HepG2 (cell line): ENCODE results near the gene VWCE. TPM values are rescaled to one million over a fixed set of nuclear protein-coding genes. Genes with fewer than 3 reads are reported as not detected.

Experiments
- MTF1 ChIP-seq: sonication (generic); formaldehyde crosslinking; IDR thresholded peaks from 2 replicates; pipeline ENCODE4 v1.5.0; 2020; ENCODE audit warnings: missing genetic modification reagents
- PCBP1 ChIP-seq: fragments of 200-400 bp; formaldehyde crosslinking; IDR thresholded peaks from 2 replicates; pipeline ENCODE4 v1.6.1; 2017; ENCODE audit warnings: mild to moderate bottlenecking, low read depth, low read length, borderline replicate concordance
- RORA ChIP-seq: sonication (generic); formaldehyde crosslinking; IDR thresholded peaks from 2 replicates; pipeline ENCODE4 v1.5.0; 2020; ENCODE audit warnings: mild to moderate bottlenecking, missing genetic modification reagents, moderate library complexity
- ZNF326 ChIP-seq: sonication (generic); formaldehyde crosslinking; IDR thresholded peaks from 2 replicates; pipeline ENCODE4 v1.4.0; 2020; ENCODE audit warnings: missing genetic modification reagents, borderline replicate concordance
- polyA plus RNA-seq, 8 experiments: library from polyadenylated mRNA; depleted of rRNA in 3 of 8; stranded (reverse) in 7 of 8; unstranded in 1 of 8; fragments of >200 nt; fragmentation: Illumina TruSeq in 4 of 8; extraction: Trizol in 4 of 8; gene quantifications; 2 replicates each; pipeline versions ENCODE4 v1.2.1 to v1.2.3, GENCODE V29; 2011 to 2016; ENCODE audit warnings: low read depth in 4 of 8, missing spikeins in 1 of 8, mixed read lengths in 1 of 8; ENCODE audit not compliant: insufficient read depth in 1 of 8
- total RNA-seq, 5 experiments: library from RNA; depleted of rRNA; stranded (reverse); fragments of >200 nt; fragmentation: Illumina TruSeq; extraction: Trizol; gene quantifications; 2 replicates each; pipeline ENCODE4 v1.2.3, GENCODE V29; 2016; ENCODE audit warnings: low read depth in 1 of 5
- TF ChIP-seq, protein P1 (sequence below): sonication (generic); formaldehyde crosslinking; IDR thresholded peaks from 2 replicates; pipeline ENCODE4 v1.5.0; 2020; ENCODE audit warnings: mild to moderate bottlenecking, missing genetic modification reagents
- TF ChIP-seq, protein P2 (sequence below): sonication (generic); formaldehyde crosslinking; IDR thresholded peaks from 2 replicates; pipeline ENCODE4 v1.5.1; 2020; ENCODE audit warnings: missing genetic modification reagents, mild to moderate bottlenecking, borderline replicate concordance
- TF ChIP-seq, protein P3 (sequence below): sonication (generic); formaldehyde crosslinking; conservative IDR thresholded peaks from 2 replicates; pipeline ENCODE4 v1.4.0; 2020; ENCODE audit warnings: mild to moderate bottlenecking, missing genetic modification reagents, moderate library complexity
- TF ChIP-seq, protein P4 (sequence below): sonication (generic); formaldehyde crosslinking; IDR thresholded peaks from 2 replicates; pipeline ENCODE4 v1.8.1; 2023; ENCODE audit warnings: missing genetic modification reagents, inconsistent platforms, borderline replicate concordance
- TF ChIP-seq, protein P5 (sequence below): IDR thresholded peaks from 2 replicates; pipeline ENCODE4 v1.6.1; 2016
- TF ChIP-seq, protein P6 (sequence below), 2 experiments: sonication (generic) in 1 of 2; formaldehyde crosslinking in 1 of 2; IDR thresholded peaks; 2 replicates each; pipeline versions ENCODE4 v1.4.0 to v1.6.1; 2018 to 2020; ENCODE audit warnings: missing genetic modification reagents in 2 of 2, borderline replicate concordance in 1 of 2, low read depth in 1 of 2, mild to moderate bottlenecking in 1 of 2, missing biosample characterization in 1 of 2

The VWCE gene
- total and polyA plus RNA-seq, 2 of the 13 experiments (the other 11 are each of a cell fraction or from before 2014, with no cell fraction given) = 27.6 to 58.3 TPM

DNA sequence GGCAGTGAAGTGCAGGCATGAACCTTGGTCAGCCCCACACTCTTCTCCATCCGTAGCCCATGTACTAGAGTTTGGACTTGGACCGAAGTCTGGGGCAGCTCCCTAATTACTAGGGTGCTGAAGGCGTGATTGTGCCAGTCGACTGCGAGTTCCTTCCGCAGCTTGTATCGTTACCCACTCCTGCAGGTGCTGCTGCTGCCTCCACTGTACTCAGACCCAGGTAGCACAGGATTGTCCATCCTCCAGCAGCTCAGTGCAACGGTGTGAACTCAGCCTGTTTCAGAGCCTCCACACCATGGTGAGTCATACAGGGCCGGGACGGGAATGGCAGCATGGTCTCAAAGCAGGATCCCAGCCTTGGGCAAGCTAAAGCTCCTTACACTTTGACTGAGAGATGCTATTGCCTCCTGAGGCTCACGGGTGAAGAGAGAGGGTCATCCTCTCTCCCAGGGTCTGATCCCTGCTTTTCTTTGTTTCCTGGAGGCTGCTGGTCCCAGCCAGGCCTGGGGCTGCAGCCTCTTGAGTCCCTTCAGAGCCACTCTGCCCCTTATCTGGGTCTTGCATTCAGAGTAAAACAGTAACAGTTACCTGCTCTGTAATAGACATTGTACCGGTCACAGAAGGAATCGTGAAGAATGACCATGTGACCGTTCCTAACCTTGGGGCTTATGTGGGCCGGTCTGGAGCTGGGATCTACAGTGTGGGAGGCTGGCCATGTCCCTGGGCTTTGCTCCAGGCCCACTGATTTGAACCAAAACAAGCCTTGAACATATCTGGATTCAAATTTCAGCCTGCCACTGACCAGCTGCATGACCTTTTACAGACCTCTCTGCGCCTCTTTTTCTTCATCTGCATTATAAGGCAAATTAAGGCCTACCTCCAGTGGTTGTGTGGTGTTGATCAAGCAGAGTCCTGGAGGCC is 39.6 kb upstream of the VWCE start (continued):
- TF ChIP-seq, protein P1, sequence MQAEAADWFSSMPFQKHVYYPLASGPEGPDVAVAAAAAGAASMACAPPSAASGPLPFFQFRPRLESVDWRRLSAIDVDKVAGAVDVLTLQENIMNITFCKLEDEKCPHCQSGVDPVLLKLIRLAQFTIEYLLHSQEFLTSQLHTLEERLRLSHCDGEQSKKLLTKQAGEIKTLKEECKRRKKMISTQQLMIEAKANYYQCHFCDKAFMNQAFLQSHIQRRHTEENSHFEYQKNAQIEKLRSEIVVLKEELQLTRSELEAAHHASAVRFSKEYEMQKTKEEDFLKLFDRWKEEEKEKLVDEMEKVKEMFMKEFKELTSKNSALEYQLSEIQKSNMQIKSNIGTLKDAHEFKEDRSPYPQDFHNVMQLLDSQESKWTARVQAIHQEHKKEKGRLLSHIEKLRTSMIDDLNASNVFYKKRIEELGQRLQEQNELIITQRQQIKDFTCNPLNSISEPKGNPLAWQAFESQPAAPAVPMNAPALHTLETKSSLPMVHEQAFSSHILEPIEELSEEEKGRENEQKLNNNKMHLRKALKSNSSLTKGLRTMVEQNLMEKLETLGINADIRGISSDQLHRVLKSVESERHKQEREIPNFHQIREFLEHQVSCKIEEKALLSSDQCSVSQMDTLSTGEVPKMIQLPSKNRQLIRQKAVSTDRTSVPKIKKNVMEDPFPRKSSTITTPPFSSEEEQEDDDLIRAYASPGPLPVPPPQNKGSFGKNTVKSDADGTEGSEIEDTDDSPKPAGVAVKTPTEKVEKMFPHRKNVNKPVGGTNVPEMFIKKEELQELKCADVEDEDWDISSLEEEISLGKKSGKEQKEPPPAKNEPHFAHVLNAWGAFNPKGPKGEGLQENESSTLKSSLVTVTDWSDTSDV (CRISPR knock-in tag) = peak; percentile 33; the same call in 1 of the 2 replicates
- TF ChIP-seq, protein P2, sequence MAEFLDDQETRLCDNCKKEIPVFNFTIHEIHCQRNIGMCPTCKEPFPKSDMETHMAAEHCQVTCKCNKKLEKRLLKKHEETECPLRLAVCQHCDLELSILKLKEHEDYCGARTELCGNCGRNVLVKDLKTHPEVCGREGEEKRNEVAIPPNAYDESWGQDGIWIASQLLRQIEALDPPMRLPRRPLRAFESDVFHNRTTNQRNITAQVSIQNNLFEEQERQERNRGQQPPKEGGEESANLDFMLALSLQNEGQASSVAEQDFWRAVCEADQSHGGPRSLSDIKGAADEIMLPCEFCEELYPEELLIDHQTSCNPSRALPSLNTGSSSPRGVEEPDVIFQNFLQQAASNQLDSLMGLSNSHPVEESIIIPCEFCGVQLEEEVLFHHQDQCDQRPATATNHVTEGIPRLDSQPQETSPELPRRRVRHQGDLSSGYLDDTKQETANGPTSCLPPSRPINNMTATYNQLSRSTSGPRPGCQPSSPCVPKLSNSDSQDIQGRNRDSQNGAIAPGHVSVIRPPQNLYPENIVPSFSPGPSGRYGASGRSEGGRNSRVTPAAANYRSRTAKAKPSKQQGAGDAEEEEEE (CRISPR knock-in tag) = peak; percentile 86; the same call in 1 of the 2 replicates
- TF ChIP-seq, protein P3, sequence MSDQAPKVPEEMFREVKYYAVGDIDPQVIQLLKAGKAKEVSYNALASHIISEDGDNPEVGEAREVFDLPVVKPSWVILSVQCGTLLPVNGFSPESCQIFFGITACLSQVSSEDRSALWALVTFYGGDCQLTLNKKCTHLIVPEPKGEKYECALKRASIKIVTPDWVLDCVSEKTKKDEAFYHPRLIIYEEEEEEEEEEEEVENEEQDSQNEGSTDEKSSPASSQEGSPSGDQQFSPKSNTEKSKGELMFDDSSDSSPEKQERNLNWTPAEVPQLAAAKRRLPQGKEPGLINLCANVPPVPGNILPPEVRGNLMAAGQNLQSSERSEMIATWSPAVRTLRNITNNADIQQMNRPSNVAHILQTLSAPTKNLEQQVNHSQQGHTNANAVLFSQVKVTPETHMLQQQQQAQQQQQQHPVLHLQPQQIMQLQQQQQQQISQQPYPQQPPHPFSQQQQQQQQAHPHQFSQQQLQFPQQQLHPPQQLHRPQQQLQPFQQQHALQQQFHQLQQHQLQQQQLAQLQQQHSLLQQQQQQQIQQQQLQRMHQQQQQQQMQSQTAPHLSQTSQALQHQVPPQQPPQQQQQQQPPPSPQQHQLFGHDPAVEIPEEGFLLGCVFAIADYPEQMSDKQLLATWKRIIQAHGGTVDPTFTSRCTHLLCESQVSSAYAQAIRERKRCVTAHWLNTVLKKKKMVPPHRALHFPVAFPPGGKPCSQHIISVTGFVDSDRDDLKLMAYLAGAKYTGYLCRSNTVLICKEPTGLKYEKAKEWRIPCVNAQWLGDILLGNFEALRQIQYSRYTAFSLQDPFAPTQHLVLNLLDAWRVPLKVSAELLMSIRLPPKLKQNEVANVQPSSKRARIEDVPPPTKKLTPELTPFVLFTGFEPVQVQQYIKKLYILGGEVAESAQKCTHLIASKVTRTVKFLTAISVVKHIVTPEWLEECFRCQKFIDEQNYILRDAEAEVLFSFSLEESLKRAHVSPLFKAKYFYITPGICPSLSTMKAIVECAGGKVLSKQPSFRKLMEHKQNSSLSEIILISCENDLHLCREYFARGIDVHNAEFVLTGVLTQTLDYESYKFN (CRISPR knock-in tag) = peak; percentile 78
- TF ChIP-seq, protein P4, sequence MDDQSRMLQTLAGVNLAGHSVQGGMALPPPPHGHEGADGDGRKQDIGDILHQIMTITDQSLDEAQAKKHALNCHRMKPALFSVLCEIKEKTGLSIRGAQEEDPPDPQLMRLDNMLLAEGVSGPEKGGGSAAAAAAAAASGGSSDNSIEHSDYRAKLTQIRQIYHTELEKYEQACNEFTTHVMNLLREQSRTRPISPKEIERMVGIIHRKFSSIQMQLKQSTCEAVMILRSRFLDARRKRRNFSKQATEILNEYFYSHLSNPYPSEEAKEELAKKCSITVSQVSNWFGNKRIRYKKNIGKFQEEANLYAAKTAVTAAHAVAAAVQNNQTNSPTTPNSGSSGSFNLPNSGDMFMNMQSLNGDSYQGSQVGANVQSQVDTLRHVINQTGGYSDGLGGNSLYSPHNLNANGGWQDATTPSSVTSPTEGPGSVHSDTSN (CRISPR knock-in tag) = no peak
- no peak for TF ChIP-seq PCBP1
- TF ChIP-seq ZNF326 (CRISPR knock-in tag) = no peak
- TF ChIP-seq RORA (CRISPR knock-in tag) = no peak; the same call in 1 of the 2 replicates
- no peak for TF ChIP-seq MTF1 (CRISPR knock-in tag)
- TF ChIP-seq, protein P5, sequence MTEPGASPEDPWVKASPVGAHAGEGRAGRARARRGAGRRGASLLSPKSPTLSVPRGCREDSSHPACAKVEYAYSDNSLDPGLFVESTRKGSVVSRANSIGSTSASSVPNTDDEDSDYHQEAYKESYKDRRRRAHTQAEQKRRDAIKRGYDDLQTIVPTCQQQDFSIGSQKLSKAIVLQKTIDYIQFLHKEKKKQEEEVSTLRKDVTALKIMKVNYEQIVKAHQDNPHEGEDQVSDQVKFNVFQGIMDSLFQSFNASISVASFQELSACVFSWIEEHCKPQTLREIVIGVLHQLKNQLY (CRISPR knock-in tag) = peak; percentile 94
- TF ChIP-seq, protein P6, sequence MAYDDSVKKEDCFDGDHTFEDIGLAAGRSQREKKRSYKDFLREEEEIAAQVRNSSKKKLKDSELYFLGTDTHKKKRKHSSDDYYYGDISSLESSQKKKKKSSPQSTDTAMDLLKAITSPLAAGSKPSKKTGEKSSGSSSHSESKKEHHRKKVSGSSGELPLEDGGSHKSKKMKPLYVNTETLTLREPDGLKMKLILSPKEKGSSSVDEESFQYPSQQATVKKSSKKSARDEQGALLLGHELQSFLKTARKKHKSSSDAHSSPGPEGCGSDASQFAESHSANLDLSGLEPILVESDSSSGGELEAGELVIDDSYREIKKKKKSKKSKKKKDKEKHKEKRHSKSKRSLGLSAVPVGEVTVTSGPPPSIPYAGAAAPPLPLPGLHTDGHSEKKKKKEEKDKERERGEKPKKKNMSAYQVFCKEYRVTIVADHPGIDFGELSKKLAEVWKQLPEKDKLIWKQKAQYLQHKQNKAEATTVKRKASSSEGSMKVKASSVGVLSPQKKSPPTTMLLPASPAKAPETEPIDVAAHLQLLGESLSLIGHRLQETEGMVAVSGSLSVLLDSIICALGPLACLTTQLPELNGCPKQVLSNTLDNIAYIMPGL (CRISPR knock-in tag; IDR thresholded peaks at IDR 0.05; ENCODE audit: borderline replicate concordance in 1 of 2, low read depth in 1 of 2) = peak; percentile 50 to 56; a peak in 1 of 4 replicates
